Activated CD4-positive, alpha-beta T cell treated with anti-CD3 and anti-CD28 coated beads for 1 hour (primary cell): Measurements from ENCODE around the gene GK.
"Not testable (repeated sequence)": the region's sequence is repeated elsewhere in the genome, so short reads cannot be mapped to it uniquely, and the experiment has no call there.

Experiments used
- DNase-seq: peaks from one replicate; pipeline ENCODE4 v3.0.0-alpha.2; 2020

GK gene

GRCh38 chrX:30654989-30655607 is 1.9 kb downstream of the GK start:
- no peak for DNase-seq

GRCh38 chrX:30655991-30656390 is 2.8 kb downstream of the GK start:
- no peak for DNase-seq

- no peak for DNase-seq
Measured at GRCh38 chrX:30657196-30658161, 4.3 kb downstream of the GK start.

GRCh38 chrX:30659421-30659820 is 6.2 kb downstream of the GK start:
- DNase-seq, result no peak

- DNase-seq, result no peak
Measured at GRCh38 chrX:30661228-30661627, 8.0 kb downstream of the GK start.

GRCh38 chrX:30663322-30663721 is 10.1 kb downstream of the GK start:
- no peak for DNase-seq

- DNase-seq, result no peak
Measured at GRCh38 chrX:30665471-30665870, 12.2 kb downstream of the GK start.

GRCh38 chrX:30666094-30666493 is 12.9 kb downstream of the GK start:
- DNase-seq, result no peak

- no peak for DNase-seq
Measured at GRCh38 chrX:30668581-30668980, 15.4 kb downstream of the GK start.

- DNase-seq, result not testable (repeated sequence)
Measured at GRCh38 chrX:30671189-30671588, 18.0 kb downstream of the GK start.

- no peak for DNase-seq
Measured at GRCh38 chrX:30673127-30673796, 20.0 kb downstream of the GK start.

GRCh38 chrX:30673884-30674598 is 20.8 kb downstream of the GK start:
- DNase-seq, result no peak

- DNase-seq, result no peak
Measured at GRCh38 chrX:30674799-30675198, 21.6 kb downstream of the GK start.

- no peak for DNase-seq
Measured at GRCh38 chrX:30679369-30679768, 26.1 kb downstream of the GK start.

- no peak for DNase-seq
Measured at GRCh38 chrX:30680618-30681017, 27.4 kb downstream of the GK start.

GRCh38 chrX:30688641-30689040 is 35.4 kb downstream of the GK start:
- DNase-seq, result no peak

GRCh38 chrX:30689116-30689515 is 35.9 kb downstream of the GK start:
- no peak for DNase-seq

GRCh38 chrX:30690330-30690729 is 37.1 kb downstream of the GK start:
- DNase-seq, result no peak

GRCh38 chrX:30693999-30694650 is 40.9 kb downstream of the GK start:
- no peak for DNase-seq

- no peak for DNase-seq
Measured at GRCh38 chrX:30702736-30703135, 49.5 kb downstream of the GK start.

- no peak for DNase-seq
Measured at GRCh38 chrX:30706216-30706775, 53.1 kb downstream of the GK start.

- no peak for DNase-seq
Measured at GRCh38 chrX:30712214-30712613, 59.0 kb downstream of the GK start.
